HCT116 (cell line): ENCODE results near the gene TMEM134. TPM values are rescaled to one million over a fixed set of nuclear protein-coding genes. Genes with fewer than 3 reads are reported as not detected.

ENCODE experiments used
- ATAC-seq: fragments of 200-7000 bp; cut with Tn5 transposase; 2 replicates; pipeline ENCODE4 v1.9.1; 2020; ENCODE audit warnings: mild to moderate bottlenecking, moderate library complexity
- BruUV-seq: library from RNA; stranded (reverse); fragments of 400-500 nt; replicated peaks from 2 replicates; lab custom pipeline; 2021; lab: Mats Ljungman, UMichigan
- CTCF ChIA-PET: fragments of 300-600 bp; sonication (Branson Sonifier 250); formaldehyde crosslinking; loops from one replicate; lab custom pipeline; 2021; ENCODE audit warnings: antibody characterized with exemption; lab: Charles Lee
- POLR2A ChIA-PET: fragments of 300-600, 350-600 bp; sonication (Branson Sonifier 250); formaldehyde crosslinking; loops from one replicate; lab custom pipeline; 2021; ENCODE audit warnings: antibody characterized with exemption; lab: Charles Lee
- RAD21 ChIA-PET, 2 experiments: fragments of 300-600 bp; sonication (Branson Sonifier 250); formaldehyde crosslinking; loops; one replicate each; lab custom pipeline; 2023; ENCODE audit warnings: low total read pairs in 2 of 2; ENCODE audit not compliant: uncharacterized antibody in 2 of 2, unreplicated experiment in 2 of 2, low non-redundant PET in 1 of 2; lab: Charles Lee
- DNase-seq: peaks from one replicate; pipeline ENCODE4 v3.0.0-alpha.2; 2010; ENCODE audit warnings: low read depth, low spot score
- H2AFZ ChIP-seq: fragments of 200-600 bp; shearing (Covaris generic), sonication (generic); 2 replicates; pipeline ENCODE4 v1.6.1; 2017; ENCODE audit warnings: low read depth, mixed run types, mixed read lengths, antibody characterized with exemption, low read length; ENCODE audit not compliant: poor library complexity, severe bottlenecking
- H3K27ac ChIP-seq: 2 replicates; pipeline ENCODE4 v1.5.1; 2012; ENCODE audit warnings: low read depth, low read length
- H3K27me3 ChIP-seq: fragments of 200-600 bp; sonication (generic); 2 replicates; pipeline ENCODE4 v1.6.1; 2016; ENCODE audit warnings: mixed run types, low read length, mixed read lengths; ENCODE audit not compliant: insufficient read depth
- H3K36me3 ChIP-seq, 2 experiments: fragments of 200-500 bp in 1 of 2; fragments of 200-600 bp in 1 of 2; sonication (Bioruptor generic) in 1 of 2; sonication (generic) in 1 of 2; 2 replicates each; pipeline versions ENCODE4 v1.5.1 to v1.6.1; 2014 to 2016; ENCODE audit warnings: low read length in 2 of 2, inconsistent platforms in 1 of 2, mixed read lengths in 1 of 2, mixed run types in 1 of 2; ENCODE audit not compliant: insufficient read depth in 2 of 2, control insufficient read depth in 1 of 2
- H3K4me1 ChIP-seq, 2 experiments: fragments of 200-600 bp in 1 of 2; sonication (generic) in 1 of 2; 2 replicates each; pipeline versions ENCODE4 v1.5.1 to v1.6.1; 2012 to 2017; ENCODE audit warnings: low read length in 2 of 2, inconsistent platforms in 1 of 2, mild to moderate bottlenecking in 1 of 2, mixed read lengths in 1 of 2, mixed run types in 1 of 2, moderate library complexity in 1 of 2; ENCODE audit not compliant: insufficient read depth in 2 of 2, control insufficient read depth in 1 of 2
- H3K4me2 ChIP-seq: fragments of 200-600 bp; sonication (generic); 2 replicates; pipeline ENCODE4 v1.6.1; 2017; ENCODE audit warnings: mixed run types, low read length, mixed read lengths
- H3K4me3 ChIP-seq, 2 experiments: fragments of 200-600 bp in 1 of 2; sonication (generic) in 1 of 2; replicated peaks in 1 of 2; 2 replicates each; pipeline ENCODE4 v1.5.1; 2011 to 2016; ENCODE audit warnings: low read length in 2 of 2, control low read depth in 1 of 2, low read depth in 1 of 2, mild to moderate bottlenecking in 1 of 2, mixed read lengths in 1 of 2, mixed run types in 1 of 2
- H3K79me2 ChIP-seq: fragments of 200-600 bp; sonication (generic); 2 replicates; pipeline ENCODE4 v1.6.1; 2017; ENCODE audit warnings: mild to moderate bottlenecking, mixed run types, low read length, moderate library complexity, mixed read lengths; ENCODE audit not compliant: insufficient read depth
- H3K9ac ChIP-seq: fragments of 200-600 bp; sonication (generic); 2 replicates; pipeline ENCODE4 v1.6.1; 2016; ENCODE audit warnings: low read length, mixed read lengths
- H3K9me2 ChIP-seq: fragments of 200-600 bp; sonication (generic), shearing (Covaris generic); 2 replicates; pipeline ENCODE4 v1.6.1; 2017; ENCODE audit warnings: mixed run types, mild to moderate bottlenecking, moderate library complexity; ENCODE audit not compliant: insufficient read depth
- H3K9me3 ChIP-seq, 2 experiments: fragments of 200-500 bp in 1 of 2; fragments of 200-600 bp in 1 of 2; sonication (Bioruptor generic) in 1 of 2; sonication (generic) in 1 of 2; 2 replicates each; pipeline ENCODE4 v1.6.1; 2014 to 2017; ENCODE audit warnings: low read length in 2 of 2, mixed read lengths in 2 of 2, inconsistent platforms in 1 of 2, low read depth in 1 of 2, mild to moderate bottlenecking in 1 of 2, mixed run types in 1 of 2, moderate library complexity in 1 of 2; ENCODE audit not compliant: control insufficient read depth in 1 of 2, insufficient read depth in 1 of 2
- H4K20me1 ChIP-seq: fragments of 200-600 bp; sonication (generic), shearing (Covaris generic); 2 replicates; pipeline ENCODE4 v1.6.1; 2017; ENCODE audit warnings: mixed run types, mild to moderate bottlenecking, moderate library complexity; ENCODE audit not compliant: insufficient read depth
- RAD21 ChIP-seq: IDR thresholded peaks from 2 replicates; pipeline ENCODE4 v1.6.1; 2012; ENCODE audit warnings: low read depth, mild to moderate bottlenecking
- TCF7L2 ChIP-seq: IDR thresholded peaks from 2 replicates; pipeline ENCODE4 v1.7.0; 2011; ENCODE audit warnings: borderline replicate concordance, inconsistent platforms; ENCODE audit not compliant: insufficient read depth, insufficient read length; ENCODE audit errors: extremely low read depth
- ZFX ChIP-seq: fragments of 450-650 bp; IDR thresholded peaks from 2 replicates; pipeline ENCODE4 v1.6.1; 2017
- intact Hi-C: fragments of 100-400 bp; cut with micrococcal nuclease; formaldehyde crosslinking; loops from 2 replicates; pipeline ENCODE4 v1.10.0; 2022
- total RNA-seq: library from RNA; stranded (reverse); gene quantifications from one replicate; pipeline ENCODE4 v1.2.1, GENCODE V29; 2021; ENCODE audit not compliant: unreplicated experiment
- TF ChIP-seq, protein P1 (sequence below): IDR thresholded peaks from 2 replicates; pipeline ENCODE4 v1.6.1; 2011; ENCODE audit warnings: mild to moderate bottlenecking, low read length, moderate library complexity; ENCODE audit not compliant: insufficient replicate concordance; ENCODE audit errors: extremely low read depth
- TF ChIP-seq, protein P2 (sequence below), 3 experiments: fragments of 200-600 bp in 1 of 3; sonication (generic) in 1 of 3; IDR thresholded peaks in 2 of 3; conservative IDR thresholded peaks in 1 of 3; 2 replicates each; pipeline ENCODE4 v1.5.1; 2012 to 2017; ENCODE audit warnings: low read depth in 2 of 3, low read length in 2 of 3, antibody characterized with exemption in 1 of 3, borderline replicate concordance in 1 of 3, control low read depth in 1 of 3, mild to moderate bottlenecking in 1 of 3, mixed read lengths in 1 of 3, mixed run types in 1 of 3, moderate library complexity in 1 of 3; ENCODE audit not compliant: insufficient read depth in 1 of 3

Gene TMEM134
- total RNA-seq, 1 experiment from 2014 or later, result 44.2 TPM

- Histone ChIP-seq H4K20me1 (no peaks in the 10 kb centered on the region), H3K36me3 (no peaks in the 10 kb centered on the region), H3K79me2 (peaks cover 6% of the 10 kb centered on the region; the same call in 1 of the 2 replicates), H2AFZ (no peak overlapping the region), H3K27me3 (no peaks in the 10 kb centered on the region), H3K4me2 (no peak overlapping the region), H3K4me3 (no peak overlapping the region), H3K27ac (no peak overlapping the region), H3K9me2 (no peaks in the 10 kb centered on the region), H3K9me3 (no peaks in the 10 kb centered on the region), H3K9ac (no peak overlapping the region), H3K4me1 (peaks cover 1 to 10% of the 10 kb centered on the region in 2 experiments)
- ChIA-PET POLR2A (no interaction called here), CTCF (no interaction called here), RAD21 (no interaction called here)
- BruUV-seq, result no TSS peak
- ATAC-seq (no peak), DNase-seq (no peak)
- TF ChIP-seq ZFX (no peak), TCF7L2 (no peak), RAD21 (no peak)
- TF ChIP-seq, protein P1, sequence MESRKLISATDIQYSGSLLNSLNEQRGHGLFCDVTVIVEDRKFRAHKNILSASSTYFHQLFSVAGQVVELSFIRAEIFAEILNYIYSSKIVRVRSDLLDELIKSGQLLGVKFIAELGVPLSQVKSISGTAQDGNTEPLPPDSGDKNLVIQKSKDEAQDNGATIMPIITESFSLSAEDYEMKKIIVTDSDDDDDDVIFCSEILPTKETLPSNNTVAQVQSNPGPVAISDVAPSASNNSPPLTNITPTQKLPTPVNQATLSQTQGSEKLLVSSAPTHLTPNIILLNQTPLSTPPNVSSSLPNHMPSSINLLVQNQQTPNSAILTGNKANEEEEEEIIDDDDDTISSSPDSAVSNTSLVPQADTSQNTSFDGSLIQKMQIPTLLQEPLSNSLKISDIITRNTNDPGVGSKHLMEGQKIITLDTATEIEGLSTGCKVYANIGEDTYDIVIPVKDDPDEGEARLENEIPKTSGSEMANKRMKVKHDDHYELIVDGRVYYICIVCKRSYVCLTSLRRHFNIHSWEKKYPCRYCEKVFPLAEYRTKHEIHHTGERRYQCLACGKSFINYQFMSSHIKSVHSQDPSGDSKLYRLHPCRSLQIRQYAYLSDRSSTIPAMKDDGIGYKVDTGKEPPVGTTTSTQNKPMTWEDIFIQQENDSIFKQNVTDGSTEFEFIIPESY, result no peak
- TF ChIP-seq, protein P2, sequence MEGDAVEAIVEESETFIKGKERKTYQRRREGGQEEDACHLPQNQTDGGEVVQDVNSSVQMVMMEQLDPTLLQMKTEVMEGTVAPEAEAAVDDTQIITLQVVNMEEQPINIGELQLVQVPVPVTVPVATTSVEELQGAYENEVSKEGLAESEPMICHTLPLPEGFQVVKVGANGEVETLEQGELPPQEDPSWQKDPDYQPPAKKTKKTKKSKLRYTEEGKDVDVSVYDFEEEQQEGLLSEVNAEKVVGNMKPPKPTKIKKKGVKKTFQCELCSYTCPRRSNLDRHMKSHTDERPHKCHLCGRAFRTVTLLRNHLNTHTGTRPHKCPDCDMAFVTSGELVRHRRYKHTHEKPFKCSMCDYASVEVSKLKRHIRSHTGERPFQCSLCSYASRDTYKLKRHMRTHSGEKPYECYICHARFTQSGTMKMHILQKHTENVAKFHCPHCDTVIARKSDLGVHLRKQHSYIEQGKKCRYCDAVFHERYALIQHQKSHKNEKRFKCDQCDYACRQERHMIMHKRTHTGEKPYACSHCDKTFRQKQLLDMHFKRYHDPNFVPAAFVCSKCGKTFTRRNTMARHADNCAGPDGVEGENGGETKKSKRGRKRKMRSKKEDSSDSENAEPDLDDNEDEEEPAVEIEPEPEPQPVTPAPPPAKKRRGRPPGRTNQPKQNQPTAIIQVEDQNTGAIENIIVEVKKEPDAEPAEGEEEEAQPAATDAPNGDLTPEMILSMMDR (IDR thresholded peaks at IDR 0.05 in 2 of 3, conservative IDR thresholded peaks at IDR 0.05 in 1 of 3; ENCODE audit: borderline replicate concordance in 1 of 3, insufficient read depth in 1 of 3, low read depth in 2 of 3, low read length in 2 of 3), result no peak
- intact Hi-C loops, result no loop called here
These were observed 3.8 kb upstream of the TMEM134 start for GRCh38 chr11:67472882-67473281.
